Neuron (in vitro differentiated cells): ENCODE results near the gene CCDC82.
A peak's percentile ranks its signal among the peaks of the same experiment; 100 is the strongest.

ENCODE experiments used
- H2AFZ ChIP-seq: one replicate; pipeline ENCODE4 v1.6.1; 2013; ENCODE audit warnings: low read depth, mild to moderate bottlenecking, inconsistent platforms, low read length, moderate library complexity
- H3K27me3 ChIP-seq: one replicate; pipeline ENCODE4 v1.6.1; 2013; ENCODE audit warnings: low read length; ENCODE audit not compliant: insufficient read depth
- H3K36me3 ChIP-seq: one replicate; pipeline ENCODE4 v1.6.1; 2013; ENCODE audit warnings: low read length; ENCODE audit not compliant: insufficient read depth
- H3K4me1 ChIP-seq: one replicate; pipeline ENCODE4 v1.6.1; 2013; ENCODE audit warnings: low read length; ENCODE audit not compliant: insufficient read depth
- H3K4me3 ChIP-seq: 2 replicates; pipeline ENCODE4 v1.5.1; 2013; ENCODE audit warnings: mild to moderate bottlenecking, low read length, moderate library complexity
- H3K9me3 ChIP-seq: one replicate; pipeline ENCODE4 v1.6.1; 2013; ENCODE audit warnings: low read length

Gene CCDC82

GRCh38 chr11:96390488-96390792, 728 bp upstream of the CCDC82 start:
- peak overlapping the region; percentile 99 for H2AFZ ChIP-seq
- H3K36me3 ChIP-seq: peaks cover 10% of the 10 kb centered on the region
- H3K4me3 ChIP-seq: peak overlapping the region; percentile 78
- H3K4me1 ChIP-seq: peaks cover 30% of the 10 kb centered on the region
- H3K9me3 ChIP-seq: no peaks in the 10 kb centered on the region
- no peaks in the 10 kb centered on the region for H3K27me3 ChIP-seq

GRCh38 chr11:96388891-96389719, 607 bp downstream of the CCDC82 start:
- no peaks in the 10 kb centered on the region for H3K9me3 ChIP-seq
- peak overlapping the region; percentile 99 for H2AFZ ChIP-seq
- H3K4me3 ChIP-seq: peak overlapping the region; percentile 78
- peaks cover 30% of the 10 kb centered on the region for H3K4me1 ChIP-seq
- H3K27me3 ChIP-seq: no peaks in the 10 kb centered on the region
- H3K36me3 ChIP-seq: peaks cover 21% of the 10 kb centered on the region

- H3K27me3 ChIP-seq: no peaks in the 10 kb centered on the region
- no peaks in the 10 kb centered on the region for H3K9me3 ChIP-seq
- H2AFZ ChIP-seq: no peak overlapping the region
- peaks cover 18% of the 10 kb centered on the region for H3K4me1 ChIP-seq
- no peak overlapping the region for H3K4me3 ChIP-seq
- H3K36me3 ChIP-seq: peaks cover 52% of the 10 kb centered on the region
These were observed 4.5 kb downstream of the CCDC82 start for GRCh38 chr11:96385187-96385586.

- Histone ChIP-seq H3K4me1 (peaks cover 17% of the 10 kb centered on the region), H3K27me3 (no peaks in the 10 kb centered on the region), H3K9me3 (no peaks in the 10 kb centered on the region), H3K4me3 (no peak overlapping the region), H3K36me3 (peaks cover 60% of the 10 kb centered on the region), H2AFZ (no peak overlapping the region)
These were observed 5.6 kb downstream of the CCDC82 start for GRCh38 chr11:96384156-96384555.

GRCh38 chr11:96376796-96377195, 12.9 kb downstream of the CCDC82 start:
- H2AFZ ChIP-seq: no peak overlapping the region
- no peaks in the 10 kb centered on the region for H3K27me3 ChIP-seq
- H3K9me3 ChIP-seq: peaks cover 7% of the 10 kb centered on the region
- peaks cover 39% of the 10 kb centered on the region for H3K36me3 ChIP-seq
- H3K4me1 ChIP-seq: no peaks in the 10 kb centered on the region
- no peak overlapping the region for H3K4me3 ChIP-seq

GRCh38 chr11:96373826-96374225, 15.9 kb downstream of the CCDC82 start:
- Histone ChIP-seq H2AFZ (no peak overlapping the region), H3K4me3 (no peak overlapping the region), H3K4me1 (no peaks in the 10 kb centered on the region), H3K36me3 (peaks cover 41% of the 10 kb centered on the region), H3K9me3 (peaks cover 14% of the 10 kb centered on the region), H3K27me3 (no peaks in the 10 kb centered on the region)

GRCh38 chr11:96367342-96367741, 22.4 kb downstream of the CCDC82 start:
- Histone ChIP-seq H3K27me3 (no peaks in the 10 kb centered on the region), H3K36me3 (peaks cover 62% of the 10 kb centered on the region), H3K4me1 (no peaks in the 10 kb centered on the region), H2AFZ (no peak overlapping the region), H3K4me3 (no peak overlapping the region), H3K9me3 (peaks cover 19% of the 10 kb centered on the region)

GRCh38 chr11:96366024-96366423, 23.7 kb downstream of the CCDC82 start:
- H3K9me3 ChIP-seq: peaks cover 16% of the 10 kb centered on the region
- no peaks in the 10 kb centered on the region for H3K27me3 ChIP-seq
- no peak overlapping the region for H3K4me3 ChIP-seq
- H2AFZ ChIP-seq: no peak overlapping the region
- H3K36me3 ChIP-seq: peaks cover 61% of the 10 kb centered on the region
- no peaks in the 10 kb centered on the region for H3K4me1 ChIP-seq

- peaks cover 14% of the 10 kb centered on the region for H3K9me3 ChIP-seq
- peaks cover 59% of the 10 kb centered on the region for H3K36me3 ChIP-seq
- H3K4me3 ChIP-seq: no peak overlapping the region
These were observed 24.2 kb downstream of the CCDC82 start for GRCh38 chr11:96365493-96365892.

GRCh38 chr11:96361778-96362177, 27.9 kb downstream of the CCDC82 start:
- Histone ChIP-seq H3K27me3 (no peaks in the 10 kb centered on the region), H3K4me1 (no peaks in the 10 kb centered on the region), H3K4me3 (no peak overlapping the region), H3K36me3 (peaks cover 48% of the 10 kb centered on the region), H2AFZ (no peak overlapping the region), H3K9me3 (no peaks in the 10 kb centered on the region)

More at GRCh38 chr11:96365493-96365892, 24.2 kb downstream of the CCDC82 start:
- Histone ChIP-seq H2AFZ (no peak overlapping the region), H3K4me1 (no peaks in the 10 kb centered on the region), H3K27me3 (no peaks in the 10 kb centered on the region)

- Histone ChIP-seq H3K27me3 (no peaks in the 10 kb centered on the region), H3K4me1 (no peaks in the 10 kb centered on the region), H2AFZ (no peak overlapping the region), H3K36me3 (peaks cover 47% of the 10 kb centered on the region), H3K9me3 (no peaks in the 10 kb centered on the region), H3K4me3 (no peak overlapping the region)
These were observed 31.4 kb downstream of the CCDC82 start for GRCh38 chr11:96358321-96358720.

GRCh38 chr11:96357794-96358193, 31.9 kb downstream of the CCDC82 start:
- Histone ChIP-seq H3K9me3 (no peaks in the 10 kb centered on the region), H3K4me1 (no peaks in the 10 kb centered on the region), H2AFZ (no peak overlapping the region)

GRCh38 chr11:96356848-96357247, 32.9 kb downstream of the CCDC82 start:
- Histone ChIP-seq H3K4me1 (no peaks in the 10 kb centered on the region), H2AFZ (no peak overlapping the region), H3K36me3 (peaks cover 50% of the 10 kb centered on the region)

More at GRCh38 chr11:96357794-96358193, 31.9 kb downstream of the CCDC82 start:
- H3K27me3 ChIP-seq: no peaks in the 10 kb centered on the region
- H3K36me3 ChIP-seq: peaks cover 50% of the 10 kb centered on the region
- H3K4me3 ChIP-seq: no peak overlapping the region

More at GRCh38 chr11:96356848-96357247, 32.9 kb downstream of the CCDC82 start:
- Histone ChIP-seq H3K9me3 (no peaks in the 10 kb centered on the region), H3K27me3 (no peaks in the 10 kb centered on the region), H3K4me3 (no peak overlapping the region)
